Measurements from ENCODE around the gene BLCAP.
A peak's percentile ranks its signal among the peaks of the same experiment; 100 is the strongest.
"Not testable (repeated sequence)": the region's sequence is repeated elsewhere in the genome, so short reads cannot be mapped to it uniquely, and the experiment has no call there.

Gene BLCAP

GRCh38 chr20:37527638-37528445 is at the start of gene BLCAP:
Gene BLCAP (minus strand): TSS chr20:37527876. CDS start chr20:37519174, 8,702 bp downstream.
- Mint-ChIP-seq H3K27ac (peak within 1 kb of the TSS; percentile 99), H3K4me3 (peak within 1 kb of the TSS; percentile 80), H3K9me3 (no peaks in the 10 kb centered on the region), H3K27me3 (no peaks in the 10 kb centered on the region), H3K4me1 (peaks cover 47% of the 10 kb centered on the region), H3K36me3 (ENCODE audit: low read depth) (no peaks in the 10 kb centered on the region)
- peak; percentile 89 for ATAC-seq
- DNase-seq = peak; percentile 91

- not testable (repeated sequence) for ATAC-seq; DNase-seq; H3K4me3 Mint-ChIP-seq; H3K9me3 Mint-ChIP-seq; H3K36me3 Mint-ChIP-seq (ENCODE audit: low read depth); H3K27ac Mint-ChIP-seq; H3K4me1 Mint-ChIP-seq
- peaks cover 24% of the 10 kb centered on the region for H3K27me3 Mint-ChIP-seq
These were observed 49.8 kb upstream of the BLCAP start for GRCh38 chr20:37577436-37577835.

GRCh38 chr20:37576911-37577310 is 49.2 kb upstream of the BLCAP start:
- ATAC-seq (no peak), DNase-seq (no peak)
- Mint-ChIP-seq H3K36me3 (ENCODE audit: low read depth) (no peaks in the 10 kb centered on the region), H3K27me3 (peaks cover 26% of the 10 kb centered on the region), H3K4me1 (no peaks in the 10 kb centered on the region), H3K4me3 (no peak overlapping the region), H3K27ac (no peak overlapping the region), H3K9me3 (no peaks in the 10 kb centered on the region)

- ATAC-seq (no peak), DNase-seq (no peak)
- H3K9me3 Mint-ChIP-seq = no peaks in the 10 kb centered on the region
- no peaks in the 10 kb centered on the region for H3K36me3 Mint-ChIP-seq (ENCODE audit: low read depth)
- H3K4me3 Mint-ChIP-seq = no peak overlapping the region
- H3K4me1 Mint-ChIP-seq = no peaks in the 10 kb centered on the region
- H3K27ac Mint-ChIP-seq = no peak overlapping the region
- H3K27me3 Mint-ChIP-seq = peaks cover 34% of the 10 kb centered on the region
These were observed 48.2 kb upstream of the BLCAP start for GRCh38 chr20:37575884-37576283.

GRCh38 chr20:37574199-37574890 is 46.7 kb upstream of the BLCAP start:
- ATAC-seq = no peak
- no peaks in the 10 kb centered on the region for H3K9me3 Mint-ChIP-seq
- no peak overlapping the region for H3K4me3 Mint-ChIP-seq
- no peak overlapping the region for H3K27ac Mint-ChIP-seq
- H3K4me1 Mint-ChIP-seq = no peaks in the 10 kb centered on the region
- H3K36me3 Mint-ChIP-seq (ENCODE audit: low read depth) = no peaks in the 10 kb centered on the region
- no peak for DNase-seq
- peaks cover 35% of the 10 kb centered on the region for H3K27me3 Mint-ChIP-seq

- Mint-ChIP-seq H3K9me3 (no peaks in the 10 kb centered on the region), H3K4me3 (no peak overlapping the region), H3K27ac (no peak overlapping the region), H3K27me3 (peaks cover 38% of the 10 kb centered on the region), H3K36me3 (ENCODE audit: low read depth) (no peaks in the 10 kb centered on the region), H3K4me1 (no peaks in the 10 kb centered on the region)
- ATAC-seq (no peak), DNase-seq (no peak)
These were observed 46.0 kb upstream of the BLCAP start for GRCh38 chr20:37573626-37574198.

GRCh38 chr20:37571033-37571432 is 43.4 kb upstream of the BLCAP start:
- Mint-ChIP-seq H3K4me1 (peaks cover 2% of the 10 kb centered on the region), H3K9me3 (no peaks in the 10 kb centered on the region), H3K27ac (no peak overlapping the region), H3K27me3 (peaks cover 48% of the 10 kb centered on the region), H3K4me3 (no peak overlapping the region), H3K36me3 (ENCODE audit: low read depth) (no peaks in the 10 kb centered on the region)
- no peak for DNase-seq
- no peak for ATAC-seq

GRCh38 chr20:37570419-37570818 is 42.7 kb upstream of the BLCAP start:
- ATAC-seq = no peak

GRCh38 chr20:37567671-37568588 is 40.3 kb upstream of the BLCAP start:
- no peak for DNase-seq
- Mint-ChIP-seq H3K4me1 (peaks cover 2% of the 10 kb centered on the region), H3K4me3 (no peak overlapping the region), H3K27me3 (peaks cover 59% of the 10 kb centered on the region), H3K9me3 (no peaks in the 10 kb centered on the region), H3K36me3 (ENCODE audit: low read depth) (no peaks in the 10 kb centered on the region), H3K27ac (no peak overlapping the region)
- ATAC-seq = no peak

More at GRCh38 chr20:37570419-37570818, 42.7 kb upstream of the BLCAP start:
- H3K9me3 Mint-ChIP-seq = no peaks in the 10 kb centered on the region
- H3K4me1 Mint-ChIP-seq = peaks cover 2% of the 10 kb centered on the region
- H3K36me3 Mint-ChIP-seq (ENCODE audit: low read depth) = no peaks in the 10 kb centered on the region
- DNase-seq = no peak
- H3K27me3 Mint-ChIP-seq = peaks cover 51% of the 10 kb centered on the region
- no peak overlapping the region for H3K4me3 Mint-ChIP-seq
- H3K27ac Mint-ChIP-seq = no peak overlapping the region

- H3K4me3 Mint-ChIP-seq = no peak overlapping the region
- DNase-seq = no peak
- no peaks in the 10 kb centered on the region for H3K36me3 Mint-ChIP-seq (ENCODE audit: low read depth)
- H3K4me1 Mint-ChIP-seq = peaks cover 2% of the 10 kb centered on the region
- no peak for ATAC-seq
- no peak overlapping the region for H3K27ac Mint-ChIP-seq
- H3K9me3 Mint-ChIP-seq = no peaks in the 10 kb centered on the region
- H3K27me3 Mint-ChIP-seq = peaks cover 60% of the 10 kb centered on the region
These were observed 39.6 kb upstream of the BLCAP start for GRCh38 chr20:37567331-37567665.

GRCh38 chr20:37566590-37567330 is 39.1 kb upstream of the BLCAP start:
- H3K4me1 Mint-ChIP-seq = peaks cover 2% of the 10 kb centered on the region
- H3K9me3 Mint-ChIP-seq = no peaks in the 10 kb centered on the region
- peaks cover 58% of the 10 kb centered on the region for H3K27me3 Mint-ChIP-seq
- H3K4me3 Mint-ChIP-seq = no peak overlapping the region
- no peaks in the 10 kb centered on the region for H3K36me3 Mint-ChIP-seq (ENCODE audit: low read depth)
- ATAC-seq (no peak), DNase-seq (no peak)
- no peak overlapping the region for H3K27ac Mint-ChIP-seq

GRCh38 chr20:37565134-37565811 is 37.6 kb upstream of the BLCAP start:
- Mint-ChIP-seq H3K4me3 (no peak overlapping the region), H3K27ac (no peak overlapping the region), H3K27me3 (peaks cover 50% of the 10 kb centered on the region), H3K36me3 (ENCODE audit: low read depth) (no peaks in the 10 kb centered on the region), H3K9me3 (no peaks in the 10 kb centered on the region), H3K4me1 (peaks cover 2% of the 10 kb centered on the region)
- ATAC-seq = no peak
- DNase-seq = no peak

- Mint-ChIP-seq H3K27ac (no peak overlapping the region), H3K36me3 (ENCODE audit: low read depth) (no peaks in the 10 kb centered on the region), H3K4me1 (peaks cover 2% of the 10 kb centered on the region), H3K27me3 (peaks cover 46% of the 10 kb centered on the region), H3K9me3 (no peaks in the 10 kb centered on the region), H3K4me3 (no peak overlapping the region)
- peak; percentile 61 for DNase-seq
- ATAC-seq = peak; percentile 40
These were observed 36.9 kb upstream of the BLCAP start for GRCh38 chr20:37564388-37565133.
